H1 (cell line): ENCODE data around the gene MBD5. TPM values are rescaled to one million over a fixed set of nuclear protein-coding genes. Genes with fewer than 3 reads are reported as not detected.

Experiments
- ASH2L ChIP-seq: fragments of 200-600, 300-600 bp; sonication (generic); IDR thresholded peaks from one replicate; pipeline ENCODE4 v1.7.1; 2017; ENCODE audit warnings: low read length
- ATF2 ChIP-seq: IDR thresholded peaks from 2 replicates; pipeline ENCODE4 v1.6.1; 2012; ENCODE audit warnings: low read length, inconsistent platforms
- BACH1 ChIP-seq: IDR thresholded peaks from 2 replicates; pipeline ENCODE4 v1.6.1; 2012; ENCODE audit warnings: low read length, improper control_type of control experiment
- CBX8 ChIP-seq: fragments of 300-800, 300-1000 bp; sonication (generic); IDR thresholded peaks from 2 replicates; pipeline ENCODE4 v1.7.1; 2016; ENCODE audit warnings: low read depth, low read length, borderline replicate concordance
- CEBPB ChIP-seq: IDR thresholded peaks from 2 replicates; pipeline ENCODE4 v1.6.1; 2012; ENCODE audit warnings: low read depth, low read length
- CHD2 ChIP-seq: IDR thresholded peaks from 2 replicates; pipeline ENCODE4 v1.6.1; 2012; ENCODE audit warnings: low read length, improper control_type of control experiment
- CREB1 ChIP-seq: IDR thresholded peaks from 2 replicates; pipeline ENCODE4 v1.6.1; 2012; ENCODE audit warnings: inconsistent platforms
- FOSL1 ChIP-seq: IDR thresholded peaks from 2 replicates; pipeline ENCODE4 v1.6.1; 2011; ENCODE audit warnings: mild to moderate bottlenecking, low read depth, low read length, moderate library complexity; ENCODE audit not compliant: insufficient read depth
- GABPA ChIP-seq: IDR thresholded peaks from 2 replicates; pipeline ENCODE4 v1.6.1; 2011; ENCODE audit warnings: mild to moderate bottlenecking, low read length, moderate library complexity, borderline replicate concordance; ENCODE audit not compliant: insufficient read depth
- HDAC6 ChIP-seq: IDR thresholded peaks from one replicate; pipeline ENCODE4 v1.7.1; 2012; ENCODE audit warnings: low read depth, mild to moderate bottlenecking, inconsistent platforms, low read length, moderate library complexity
- KDM4A ChIP-seq: IDR thresholded peaks from one replicate; pipeline ENCODE4 v1.7.1; 2012; ENCODE audit warnings: low read depth, mild to moderate bottlenecking, moderate library complexity, low read length, inconsistent platforms; ENCODE audit not compliant: severe bottlenecking
- MAFK ChIP-seq: IDR thresholded peaks from 2 replicates; pipeline ENCODE4 v1.6.1; 2012; ENCODE audit warnings: low read depth, mild to moderate bottlenecking, improper control_type of control experiment, low read length
- NRF1 ChIP-seq: IDR thresholded peaks from 2 replicates; pipeline ENCODE4 v1.6.1; 2011; ENCODE audit warnings: mild to moderate bottlenecking, low read depth, low read length, improper control_type of control experiment
- POU5F1 ChIP-seq: IDR thresholded peaks from 2 replicates; pipeline ENCODE4 v1.6.1; 2011; ENCODE audit warnings: low read depth, mild to moderate bottlenecking, low read length, moderate library complexity
- SIN3A ChIP-seq, 2 experiments: IDR thresholded peaks in 1 of 2; conservative IDR thresholded peaks in 1 of 2; 2 replicates each; pipeline ENCODE4 v1.6.1; 2011 to 2012; ENCODE audit warnings: low read length in 2 of 2, improper control_type of control experiment in 1 of 2, low read depth in 1 of 2, mild to moderate bottlenecking in 1 of 2
- SP4 ChIP-seq: IDR thresholded peaks from 2 replicates; pipeline ENCODE4 v1.6.1; 2012; ENCODE audit warnings: low read length, inconsistent platforms
- TAF1 ChIP-seq: IDR thresholded peaks from 2 replicates; pipeline ENCODE4 v1.6.1; 2011; ENCODE audit warnings: mild to moderate bottlenecking, low read depth, low read length
- polyA plus RNA-seq, 7 experiments: library from polyadenylated mRNA; depleted of rRNA in 3 of 7; stranded (reverse) in 5 of 7; unstranded in 2 of 7; fragments of >200 nt in 5 of 7; fragments of 200-250 nt in 2 of 7; gene quantifications; 1 replicate in 5 of 7; 2 replicates in 1 of 7; 4 replicates in 1 of 7; pipeline versions ENCODE4 v1.2.1 to v1.2.3, GENCODE V29; 2011 to 2013; ENCODE audit warnings: missing spikeins in 2 of 7, mixed read lengths in 2 of 7
- total RNA-seq: library from RNA; stranded (reverse); fragmentation: NEBNext Ultra II Directional; extraction: Animal tissue kit (Norgen Biotek cat#: 25700); gene quantifications from 2 replicates; pipeline ENCODE4 v1.2.1, GENCODE V29; 2021
- TF ChIP-seq, protein P1 (sequence below): IDR thresholded peaks from 2 replicates; pipeline ENCODE4 v1.6.1; 2012; ENCODE audit warnings: inconsistent platforms

MBD5 gene
- total and polyA plus RNA-seq, 2 of the 8 experiments (the other 6 are each of a cell fraction or from before 2014, with no cell fraction given), result 9.7 to 29.4 TPM

GRCh38 chr2:148167241-148167766, 146.4 kb downstream of the MBD5 start (continued):
- TF ChIP-seq CEBPB (no peak), MAFK (no peak), ASH2L (no peak), SP4 (no peak), CREB1 (no peak), TAF1 (no peak), HDAC6 (no peak), GABPA (no peak), ATF2 (no peak), KDM4A (no peak), POU5F1 (no peak), FOSL1 (no peak), SIN3A (conservative IDR thresholded peaks at IDR 0.05 in 1 of 2, IDR thresholded peaks at IDR 0.05 in 1 of 2; ENCODE audit: low read depth in 1 of 2, low read length in 2 of 2) (no peak), CBX8 (no peak), CHD2 (no peak), BACH1 (no peak), NRF1 (no peak)
- TF ChIP-seq, protein P1, sequence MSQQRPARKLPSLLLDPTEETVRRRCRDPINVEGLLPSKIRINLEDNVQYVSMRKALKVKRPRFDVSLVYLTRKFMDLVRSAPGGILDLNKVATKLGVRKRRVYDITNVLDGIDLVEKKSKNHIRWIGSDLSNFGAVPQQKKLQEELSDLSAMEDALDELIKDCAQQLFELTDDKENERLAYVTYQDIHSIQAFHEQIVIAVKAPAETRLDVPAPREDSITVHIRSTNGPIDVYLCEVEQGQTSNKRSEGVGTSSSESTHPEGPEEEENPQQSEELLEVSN, result no peak
